ENCODE measurements around the gene ITPA. TPM values are rescaled to one million over a fixed set of nuclear protein-coding genes. Genes with fewer than 3 reads are reported as not detected.

Gene ITPA
- total and polyA plus RNA-seq, 2 of the 4 experiments (the other 2 are of a cell fraction), result 32.4 to 49.0 TPM

DNA sequence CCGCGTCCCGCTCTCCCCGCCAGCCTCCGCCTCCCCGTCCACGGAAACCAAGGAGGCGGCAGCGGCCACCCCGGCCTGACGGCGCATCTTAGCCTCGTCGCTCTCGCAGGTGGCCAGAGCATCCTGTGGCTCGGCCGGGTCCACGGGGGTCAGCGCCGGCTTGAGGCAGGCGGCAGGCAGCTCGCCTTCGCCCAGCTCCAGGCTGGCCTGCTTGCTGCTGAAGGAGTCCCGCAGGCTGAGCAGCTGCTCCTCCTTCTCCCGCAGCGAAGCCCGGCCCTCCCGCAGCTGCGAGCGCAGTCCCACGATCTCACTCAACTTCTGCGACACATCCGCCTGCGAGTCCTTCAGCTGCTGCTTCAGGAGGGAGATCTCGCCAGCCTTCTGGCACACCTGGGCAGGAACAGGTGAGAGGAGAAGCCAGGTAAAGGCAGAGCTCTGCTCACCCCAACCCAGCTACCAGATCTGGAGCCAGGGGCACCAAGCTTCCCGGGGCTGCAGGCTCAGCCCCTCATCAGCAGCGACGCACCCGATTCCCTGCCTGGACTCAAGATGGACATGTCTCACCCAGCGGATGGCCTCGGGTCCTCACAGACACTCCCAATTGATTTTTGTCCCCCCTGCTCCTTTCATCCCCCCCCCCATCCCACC is 44.4 kb upstream of the ITPA start:
- H3K27ac ChIP-seq (ENCODE audit: insufficient read depth, low read length), result no peak overlapping the region
- H3K4ac ChIP-seq (ENCODE audit: low read depth, low read length), result no peak overlapping the region
- TF ChIP-seq MAZ (IDR thresholded peaks at IDR 0.05; ENCODE audit: borderline replicate concordance, low read depth, low read length), result no peak
- no peak for TF ChIP-seq FOS (IDR thresholded peaks at IDR 0.05; ENCODE audit: low read depth, low read length)
- no peak for TF ChIP-seq RFX5 (IDR thresholded peaks at IDR 0.05; ENCODE audit: low read depth, low read length)
- TF ChIP-seq, protein P1, sequence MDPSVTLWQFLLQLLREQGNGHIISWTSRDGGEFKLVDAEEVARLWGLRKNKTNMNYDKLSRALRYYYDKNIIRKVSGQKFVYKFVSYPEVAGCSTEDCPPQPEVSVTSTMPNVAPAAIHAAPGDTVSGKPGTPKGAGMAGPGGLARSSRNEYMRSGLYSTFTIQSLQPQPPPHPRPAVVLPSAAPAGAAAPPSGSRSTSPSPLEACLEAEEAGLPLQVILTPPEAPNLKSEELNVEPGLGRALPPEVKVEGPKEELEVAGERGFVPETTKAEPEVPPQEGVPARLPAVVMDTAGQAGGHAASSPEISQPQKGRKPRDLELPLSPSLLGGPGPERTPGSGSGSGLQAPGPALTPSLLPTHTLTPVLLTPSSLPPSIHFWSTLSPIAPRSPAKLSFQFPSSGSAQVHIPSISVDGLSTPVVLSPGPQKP (IDR thresholded peaks at IDR 0.05; ENCODE audit: borderline replicate concordance, low read depth, low read length), result no peak
- TF ChIP-seq, protein P2, sequence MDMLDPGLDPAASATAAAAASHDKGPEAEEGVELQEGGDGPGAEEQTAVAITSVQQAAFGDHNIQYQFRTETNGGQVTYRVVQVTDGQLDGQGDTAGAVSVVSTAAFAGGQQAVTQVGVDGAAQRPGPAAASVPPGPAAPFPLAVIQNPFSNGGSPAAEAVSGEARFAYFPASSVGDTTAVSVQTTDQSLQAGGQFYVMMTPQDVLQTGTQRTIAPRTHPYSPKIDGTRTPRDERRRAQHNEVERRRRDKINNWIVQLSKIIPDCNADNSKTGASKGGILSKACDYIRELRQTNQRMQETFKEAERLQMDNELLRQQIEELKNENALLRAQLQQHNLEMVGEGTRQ (IDR thresholded peaks at IDR 0.05; ENCODE audit: low read depth, low read length), result no peak
- no peak overlapping the region for H2BK5ac ChIP-seq (ENCODE audit: low read depth, low read length, poor library complexity, severe bottlenecking)
- no peak for ATAC-seq (ENCODE audit: low read depth)
- no peak overlapping the region for H4K5ac ChIP-seq (ENCODE audit: low read depth, low read length)
- no peak overlapping the region for H2AK5ac ChIP-seq (ENCODE audit: low read depth, low read length)
- in situ Hi-C loops (cut with MboI; ENCODE audit: low sequenced_read_pairs) (no loop called here), intact Hi-C loops (cut with micrococcal nuclease) (no loop called here), dilution Hi-C loops (cut with HindIII; ENCODE audit: low sequenced_read_pairs, unreplicated experiment) (no loop called here)
- H2BK15ac ChIP-seq (ENCODE audit: low read depth, low read length), result no peak overlapping the region
- H3K79me1 ChIP-seq (ENCODE audit: low read depth in 1 of 2, low read length in 2 of 2), result no peaks in the 10 kb centered on the region
- H3K9me3 ChIP-seq (ENCODE audit: control insufficient read depth, insufficient read depth, low read length), result no peaks in the 10 kb centered on the region
- no peak overlapping the region for H4K91ac ChIP-seq (ENCODE audit: insufficient read depth, low read depth, low read length)
- no TSS peak for BruUV-seq (replicated peaks)
- no peaks in the 10 kb centered on the region for H3K9me1 ChIP-seq (ENCODE audit: insufficient read depth, low read length)
- no peak overlapping the region for H3K4me3 ChIP-seq (ENCODE audit: insufficient read depth, low read depth, low read length)
- no peak overlapping the region for H3K23ac ChIP-seq (ENCODE audit: low read depth, low read length)
- H2AFZ ChIP-seq (replicated peaks; ENCODE audit: low read length, poor library complexity), result peak overlapping the region; percentile 83
- peak overlapping the region in 1 of 2 experiments; percentile 42; a peak in 1 of 4 replicates for H4K8ac ChIP-seq (ENCODE audit: low read depth in 2 of 2, low read length in 2 of 2)
- H3K18ac ChIP-seq (ENCODE audit: low read depth, low read length), result no peak overlapping the region
- no peaks in the 10 kb centered on the region for H3K36me3 ChIP-seq (ENCODE audit: control insufficient read depth, insufficient read depth, low read length)
- H3K14ac ChIP-seq (replicated peaks; ENCODE audit: low read depth, low read length), result no peak overlapping the region
- no peak overlapping the region for H3K56ac ChIP-seq (ENCODE audit: extremely low read depth, insufficient read depth, low read length)
- H3K4me1 ChIP-seq (ENCODE audit: control insufficient read depth, insufficient read depth, low read length), result peaks cover 5% of the 10 kb centered on the region; the same call in 1 of the 2 replicates
- H3K27me3 ChIP-seq (ENCODE audit: control insufficient read depth, insufficient read depth, low read length), result peaks cover 15% of the 10 kb centered on the region
- no peak for DNase-seq
- CTCF ChIA-PET, result no interaction called here
- POLR2A ChIA-PET (ENCODE audit: unreplicated experiment), result no interaction called here
- peak overlapping the region; percentile 15 for H2AK9ac ChIP-seq (replicated peaks; ENCODE audit: low read depth, low read length, poor library complexity)
- no peak overlapping the region for H2BK120ac ChIP-seq (ENCODE audit: low read depth, low read length)
- no peak overlapping the region for H2BK20ac ChIP-seq (ENCODE audit: low read depth, low read length)
- H3K9ac ChIP-seq (ENCODE audit: low read depth, low read length), result no peak overlapping the region
- 77% methylated on average over 30 of the region's 41 CpGs; no CpG with 5 or more reads in 1 of the 2 experiments for WGBS, 2 experiments (ENCODE audit: extremely low coverage in 2 of 2, insufficient read length in 1 of 2)
- H4K20me1 ChIP-seq (ENCODE audit: insufficient read depth, low read length), result no peaks in the 10 kb centered on the region
- no peak overlapping the region for H3K4me2 ChIP-seq (ENCODE audit: low read depth, low read length)

All from IMR-90 (cell line).